ENCODE results near the gene CAMKV.

CAMKV gene

DNA sequence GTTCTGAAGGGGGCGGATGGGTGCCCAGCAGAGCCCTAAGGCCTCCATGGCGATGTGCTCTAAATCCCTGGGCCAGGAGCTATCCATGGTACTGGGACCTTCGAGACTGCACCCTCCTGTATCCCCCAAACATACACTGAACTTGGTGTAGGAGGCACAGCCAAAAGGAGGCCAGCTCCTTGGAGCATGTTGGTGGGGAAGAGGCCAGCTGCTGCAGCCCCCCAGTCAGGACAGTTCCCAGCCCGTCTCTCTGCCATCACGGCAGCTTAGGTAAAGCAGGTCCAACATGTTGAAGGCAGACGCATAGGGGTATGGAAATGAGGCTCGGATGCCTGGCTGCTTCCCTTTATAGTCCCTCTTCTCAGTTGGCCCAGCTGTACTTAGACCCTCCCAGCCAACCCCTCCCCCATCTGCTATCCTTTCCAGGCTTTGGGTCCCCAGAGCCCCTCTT is 1.8 kb downstream of the CAMKV start:
- H3K27me3 ChIP-seq (ENCODE audit: insufficient read depth, low read depth, severe bottlenecking), result no peaks in the 10 kb centered on the region
- no peak overlapping the region for H3K27ac ChIP-seq
- no peaks in the 10 kb centered on the region for H3K36me3 ChIP-seq
- TF ChIP-seq, protein P1, sequence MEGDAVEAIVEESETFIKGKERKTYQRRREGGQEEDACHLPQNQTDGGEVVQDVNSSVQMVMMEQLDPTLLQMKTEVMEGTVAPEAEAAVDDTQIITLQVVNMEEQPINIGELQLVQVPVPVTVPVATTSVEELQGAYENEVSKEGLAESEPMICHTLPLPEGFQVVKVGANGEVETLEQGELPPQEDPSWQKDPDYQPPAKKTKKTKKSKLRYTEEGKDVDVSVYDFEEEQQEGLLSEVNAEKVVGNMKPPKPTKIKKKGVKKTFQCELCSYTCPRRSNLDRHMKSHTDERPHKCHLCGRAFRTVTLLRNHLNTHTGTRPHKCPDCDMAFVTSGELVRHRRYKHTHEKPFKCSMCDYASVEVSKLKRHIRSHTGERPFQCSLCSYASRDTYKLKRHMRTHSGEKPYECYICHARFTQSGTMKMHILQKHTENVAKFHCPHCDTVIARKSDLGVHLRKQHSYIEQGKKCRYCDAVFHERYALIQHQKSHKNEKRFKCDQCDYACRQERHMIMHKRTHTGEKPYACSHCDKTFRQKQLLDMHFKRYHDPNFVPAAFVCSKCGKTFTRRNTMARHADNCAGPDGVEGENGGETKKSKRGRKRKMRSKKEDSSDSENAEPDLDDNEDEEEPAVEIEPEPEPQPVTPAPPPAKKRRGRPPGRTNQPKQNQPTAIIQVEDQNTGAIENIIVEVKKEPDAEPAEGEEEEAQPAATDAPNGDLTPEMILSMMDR (IDR thresholded peaks at IDR 0.05; ENCODE audit: low read depth, low read length), result no peak
- H3K9me3 ChIP-seq (ENCODE audit: severe bottlenecking), result no peaks in the 10 kb centered on the region
- DNase-seq, result no peak
- no peak overlapping the region for H3K4me3 ChIP-seq (ENCODE audit: low read depth, low read length)

DNA sequence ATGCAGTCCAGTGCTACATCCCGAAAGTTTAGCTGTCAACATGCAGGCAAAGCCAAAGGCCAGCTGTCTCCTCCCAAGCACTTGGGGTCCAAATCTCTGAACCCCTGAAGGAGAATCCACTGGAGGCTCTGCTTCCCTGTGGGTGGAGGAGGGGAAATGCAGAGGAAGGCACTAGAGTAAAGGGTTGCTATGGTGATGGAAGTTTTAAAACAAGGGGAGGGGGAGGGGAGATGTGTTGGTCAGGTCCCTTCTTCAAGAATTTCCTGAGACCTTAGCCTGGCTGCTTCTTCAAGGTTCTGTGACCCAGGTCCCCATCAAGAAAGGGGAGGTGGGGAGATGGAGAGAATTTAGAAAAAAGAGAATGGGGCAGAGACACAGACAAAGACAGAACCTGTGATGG is 2.3 kb downstream of the CAMKV start:
- Histone ChIP-seq H3K27ac (no peak overlapping the region), H3K9me3 (ENCODE audit: severe bottlenecking) (no peaks in the 10 kb centered on the region), H3K4me3 (ENCODE audit: low read depth, low read length) (no peak overlapping the region), H3K36me3 (no peaks in the 10 kb centered on the region), H3K27me3 (ENCODE audit: insufficient read depth, low read depth, severe bottlenecking) (no peaks in the 10 kb centered on the region)
- no peak for DNase-seq
- TF ChIP-seq, protein P1 (IDR thresholded peaks at IDR 0.05; ENCODE audit: low read depth, low read length), result no peak

DNA sequence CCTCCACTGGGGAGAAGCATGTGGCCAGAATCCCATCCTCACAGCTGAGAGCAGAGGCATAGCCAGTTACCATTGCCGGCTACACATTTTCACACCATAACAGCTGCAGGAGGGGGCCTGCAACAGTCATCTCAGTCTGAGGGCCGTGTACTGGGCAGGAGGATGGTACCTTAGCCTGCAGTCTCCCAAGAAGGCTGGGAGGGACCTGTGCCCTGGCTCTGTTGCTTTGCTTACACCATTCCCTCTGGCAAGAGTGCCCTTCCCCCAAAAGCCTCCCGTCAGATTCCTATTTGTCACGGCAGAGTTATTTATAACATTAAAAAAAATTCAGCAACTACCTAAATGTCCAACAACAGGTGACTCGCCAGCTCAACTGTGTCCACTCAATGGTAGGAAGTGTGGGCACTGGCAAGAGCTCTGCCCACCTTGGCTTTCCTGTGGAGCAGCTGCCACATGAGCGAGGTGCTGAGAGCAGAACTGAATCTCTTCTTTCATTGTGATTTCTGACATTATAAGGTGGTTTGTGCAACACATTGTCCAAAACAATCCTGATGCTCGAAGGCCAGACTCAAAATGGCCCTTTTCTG is 4.4 kb downstream of the CAMKV start:
- Histone ChIP-seq H3K4me3 (ENCODE audit: low read depth, low read length) (no peak overlapping the region), H3K27ac (no peak overlapping the region), H3K27me3 (ENCODE audit: insufficient read depth, low read depth, severe bottlenecking) (no peaks in the 10 kb centered on the region), H3K9me3 (ENCODE audit: severe bottlenecking) (no peaks in the 10 kb centered on the region), H3K36me3 (peaks cover 5% of the 10 kb centered on the region)
- TF ChIP-seq, protein P1 (IDR thresholded peaks at IDR 0.05; ENCODE audit: low read depth, low read length), result no peak
- no peak for DNase-seq

DNA sequence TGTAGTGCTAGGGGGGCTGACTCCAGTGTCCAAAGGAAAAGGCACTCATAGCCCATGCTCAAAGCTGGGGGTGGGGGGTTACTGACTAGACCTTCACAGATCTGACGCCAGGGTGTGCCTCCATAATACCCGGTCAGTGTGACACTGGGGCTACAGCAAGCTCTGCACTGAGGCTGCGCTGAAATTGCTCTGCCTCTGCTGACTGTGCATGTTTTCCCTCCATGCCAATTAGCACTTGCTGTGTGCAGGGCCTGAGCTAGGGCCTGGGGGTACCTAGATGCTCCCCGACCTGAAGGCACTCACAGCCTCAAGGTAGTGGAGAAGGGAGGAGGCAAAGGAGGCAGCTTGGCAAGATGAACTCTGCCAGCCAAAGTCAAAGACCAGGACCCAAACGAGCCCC is 5.2 kb downstream of the CAMKV start:
- peaks cover 10% of the 10 kb centered on the region for H3K36me3 ChIP-seq
- no peak for DNase-seq
- TF ChIP-seq, protein P1 (IDR thresholded peaks at IDR 0.05; ENCODE audit: low read depth, low read length), result no peak
- H3K4me3 ChIP-seq (ENCODE audit: low read depth, low read length), result no peak overlapping the region
- no peak overlapping the region for H3K27ac ChIP-seq
- H3K9me3 ChIP-seq (ENCODE audit: severe bottlenecking), result no peaks in the 10 kb centered on the region
- no peaks in the 10 kb centered on the region for H3K27me3 ChIP-seq (ENCODE audit: insufficient read depth, low read depth, severe bottlenecking)

DNA sequence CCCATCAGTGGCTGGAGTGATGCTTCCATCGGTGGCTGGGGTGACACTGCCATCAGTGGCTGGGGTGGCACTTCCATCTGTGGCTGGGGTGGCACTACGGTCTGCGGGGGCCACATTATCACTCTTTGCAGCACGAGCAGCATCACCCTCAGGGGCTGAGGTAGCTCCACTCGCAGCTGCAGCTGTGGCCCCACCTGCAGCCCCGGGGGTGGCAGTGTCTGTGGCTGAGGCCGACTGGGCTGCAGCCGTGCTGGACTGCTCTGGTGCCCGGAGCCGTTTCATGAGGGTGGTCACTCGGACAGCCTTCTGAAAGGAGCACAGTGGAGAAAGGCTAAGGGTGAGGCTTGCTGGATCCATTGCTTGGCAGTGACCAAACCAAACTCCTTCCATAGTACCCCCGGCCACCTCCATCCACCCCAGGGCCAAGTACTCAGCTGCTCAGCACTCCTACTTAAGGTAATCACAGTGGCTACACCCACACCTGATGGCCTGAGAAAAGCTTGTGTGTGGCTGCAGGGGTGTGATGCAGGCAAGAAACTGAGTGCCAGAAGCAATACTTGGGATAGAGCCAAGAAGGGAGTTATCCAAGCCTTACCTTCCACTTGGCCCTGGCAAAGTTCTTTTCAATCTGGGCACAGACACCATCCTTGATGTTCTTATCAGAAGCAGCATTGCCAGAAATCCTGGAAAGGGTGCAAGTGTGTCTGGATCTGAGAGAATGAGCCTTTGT is 10.0 kb downstream of the CAMKV start:
- H3K27me3 ChIP-seq (ENCODE audit: insufficient read depth, low read depth, severe bottlenecking), result no peaks in the 10 kb centered on the region
- no peak for DNase-seq
- no peaks in the 10 kb centered on the region for H3K9me3 ChIP-seq (ENCODE audit: severe bottlenecking)
- peaks cover 12% of the 10 kb centered on the region for H3K36me3 ChIP-seq
- H3K4me3 ChIP-seq (ENCODE audit: low read depth, low read length), result no peak overlapping the region
- H3K27ac ChIP-seq, result no peak overlapping the region
- TF ChIP-seq, protein P1 (IDR thresholded peaks at IDR 0.05; ENCODE audit: low read depth, low read length), result no peak
